Measurements from ENCODE around the gene MFN1. TPM values are rescaled to one million over a fixed set of nuclear protein-coding genes. Genes with fewer than 3 reads are reported as not detected.
A peak's percentile ranks its signal among the peaks of the same experiment; 100 is the strongest.

MFN1 gene
- total and polyA plus RNA-seq, 2 of the 13 experiments (the other 11 are each of a cell fraction or from before 2014, with no cell fraction given): 25.2 to 37.5 TPM

DNA sequence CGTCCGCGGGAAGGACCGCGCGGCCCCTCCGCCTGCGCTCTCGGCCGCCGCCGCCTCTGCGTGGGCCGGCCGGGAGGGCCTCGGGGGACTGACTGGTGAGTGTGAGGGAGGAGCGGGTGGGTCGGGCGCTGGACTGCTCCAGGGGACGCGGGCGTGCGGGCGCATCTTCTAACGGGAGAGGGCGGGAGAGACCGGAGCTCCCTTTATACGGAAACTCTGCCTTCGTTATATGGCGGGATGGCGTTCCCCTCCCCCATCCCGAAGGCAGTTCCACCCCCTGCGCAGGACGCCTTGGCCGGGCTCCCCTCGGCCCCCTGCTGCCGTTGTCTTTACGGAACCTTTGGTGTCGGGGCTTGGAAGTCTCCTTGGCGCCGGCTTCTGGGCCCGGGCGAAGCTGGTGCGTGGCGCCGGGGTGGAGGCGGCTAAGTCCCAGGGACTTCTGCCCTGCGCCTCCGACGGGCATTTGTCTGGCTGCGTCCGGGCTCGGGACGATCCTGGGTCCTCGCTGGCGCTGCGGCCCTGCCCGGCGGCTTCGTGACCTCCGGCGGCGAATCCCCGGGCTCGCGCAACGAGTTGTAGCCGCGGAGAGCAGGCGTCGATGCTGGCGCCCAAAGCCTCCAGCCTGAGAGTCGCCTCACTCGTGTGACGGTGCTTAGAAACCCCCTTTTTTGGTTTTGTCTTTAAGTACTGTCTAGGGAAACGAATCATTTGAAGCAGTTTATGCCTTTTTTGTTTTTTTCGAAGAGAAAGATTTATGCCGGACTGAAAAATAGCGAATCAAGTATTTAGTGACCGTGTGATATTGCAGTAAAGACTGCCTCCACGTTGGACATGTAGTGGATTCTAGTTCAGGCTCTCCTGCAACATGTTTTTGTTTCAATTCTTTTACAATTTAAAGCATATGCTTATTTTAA, 24.1 kb upstream of the MFN1 start (continued):
- TF ChIP-seq, protein P1, sequence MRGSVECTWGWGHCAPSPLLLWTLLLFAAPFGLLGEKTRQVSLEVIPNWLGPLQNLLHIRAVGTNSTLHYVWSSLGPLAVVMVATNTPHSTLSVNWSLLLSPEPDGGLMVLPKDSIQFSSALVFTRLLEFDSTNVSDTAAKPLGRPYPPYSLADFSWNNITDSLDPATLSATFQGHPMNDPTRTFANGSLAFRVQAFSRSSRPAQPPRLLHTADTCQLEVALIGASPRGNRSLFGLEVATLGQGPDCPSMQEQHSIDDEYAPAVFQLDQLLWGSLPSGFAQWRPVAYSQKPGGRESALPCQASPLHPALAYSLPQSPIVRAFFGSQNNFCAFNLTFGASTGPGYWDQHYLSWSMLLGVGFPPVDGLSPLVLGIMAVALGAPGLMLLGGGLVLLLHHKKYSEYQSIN (CRISPR knock-in tag; IDR thresholded peaks at IDR 0.05; ENCODE audit: borderline replicate concordance): no peak
- TF ChIP-seq SP140L (CRISPR knock-in tag; IDR thresholded peaks at IDR 0.05; ENCODE audit: borderline replicate concordance) (peak; percentile 50; the same call in 1 of the 2 replicates), ATF7 (IDR thresholded peaks at IDR 0.05) (no peak), ATF7 (CRISPR knock-in tag; IDR thresholded peaks at IDR 0.05) (no peak), REL (CRISPR knock-in tag; conservative IDR thresholded peaks at IDR 0.05) (0 out of 2 replicates have a peak, but pooled peaks have one; percentile 32), BHLHE40 (IDR thresholded peaks at IDR 0.05; ENCODE audit: low read length) (no peak), TRIM24 (CRISPR knock-in tag; IDR thresholded peaks at IDR 0.05) (no peak), ZNF598 (CRISPR knock-in tag; IDR thresholded peaks at IDR 0.05; ENCODE audit: borderline replicate concordance) (0 out of 2 replicates have a peak, but pooled peaks have one; percentile 25), ZNF660 (CRISPR knock-in tag; IDR thresholded peaks at IDR 0.05; ENCODE audit: borderline replicate concordance, low read depth) (no peak), HNF4G (IDR thresholded peaks at IDR 0.05; ENCODE audit: borderline replicate concordance, low read depth, low read length) (no peak), HNF4G (CRISPR knock-in tag; IDR thresholded peaks at IDR 0.05; ENCODE audit: borderline replicate concordance, low read depth) (no peak), TBP (CRISPR knock-in tag; IDR thresholded peaks at IDR 0.05) (no peak), NFE2L2 (IDR thresholded peaks at IDR 0.05; ENCODE audit: low read length) (no peak), NR1H2 (CRISPR knock-in tag; IDR thresholded peaks at IDR 0.05; ENCODE audit: borderline replicate concordance, low read depth) (no peak; the same call in 1 of the 2 replicates), ZMYM2 (CRISPR knock-in tag; IDR thresholded peaks at IDR 0.05) (no peak), REXO4 (CRISPR knock-in tag; IDR thresholded peaks at IDR 0.05; ENCODE audit: borderline replicate concordance) (no peak), ZNF468 (CRISPR knock-in tag; IDR thresholded peaks at IDR 0.05) (no peak), CEBPB (IDR thresholded peaks at IDR 0.05; ENCODE audit: borderline replicate concordance, low read depth, low read length) (no peak)
- TF ChIP-seq, protein P2, sequence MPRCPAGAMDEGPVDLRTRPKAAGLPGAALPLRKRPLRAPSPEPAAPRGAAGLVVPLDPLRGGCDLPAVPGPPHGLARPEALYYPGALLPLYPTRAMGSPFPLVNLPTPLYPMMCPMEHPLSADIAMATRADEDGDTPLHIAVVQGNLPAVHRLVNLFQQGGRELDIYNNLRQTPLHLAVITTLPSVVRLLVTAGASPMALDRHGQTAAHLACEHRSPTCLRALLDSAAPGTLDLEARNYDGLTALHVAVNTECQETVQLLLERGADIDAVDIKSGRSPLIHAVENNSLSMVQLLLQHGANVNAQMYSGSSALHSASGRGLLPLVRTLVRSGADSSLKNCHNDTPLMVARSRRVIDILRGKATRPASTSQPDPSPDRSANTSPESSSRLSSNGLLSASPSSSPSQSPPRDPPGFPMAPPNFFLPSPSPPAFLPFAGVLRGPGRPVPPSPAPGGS (CRISPR knock-in tag; IDR thresholded peaks at IDR 0.05): no peak
- TF ChIP-seq, protein P3, sequence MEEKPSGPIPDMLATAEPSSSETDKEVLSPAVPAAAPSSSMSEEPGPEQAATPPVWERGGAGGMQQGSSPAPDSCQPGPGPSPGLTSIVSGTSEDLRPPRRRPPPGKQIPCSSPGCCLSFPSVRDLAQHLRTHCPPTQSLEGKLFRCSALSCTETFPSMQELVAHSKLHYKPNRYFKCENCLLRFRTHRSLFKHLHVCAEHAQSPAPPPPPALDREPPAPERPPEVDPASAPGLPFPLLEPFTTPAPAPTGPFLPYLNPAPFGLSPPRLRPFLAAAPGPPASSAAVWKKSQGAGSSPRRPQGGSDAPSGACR (CRISPR knock-in tag; IDR thresholded peaks at IDR 0.05): no peak
- TF ChIP-seq, protein P4, sequence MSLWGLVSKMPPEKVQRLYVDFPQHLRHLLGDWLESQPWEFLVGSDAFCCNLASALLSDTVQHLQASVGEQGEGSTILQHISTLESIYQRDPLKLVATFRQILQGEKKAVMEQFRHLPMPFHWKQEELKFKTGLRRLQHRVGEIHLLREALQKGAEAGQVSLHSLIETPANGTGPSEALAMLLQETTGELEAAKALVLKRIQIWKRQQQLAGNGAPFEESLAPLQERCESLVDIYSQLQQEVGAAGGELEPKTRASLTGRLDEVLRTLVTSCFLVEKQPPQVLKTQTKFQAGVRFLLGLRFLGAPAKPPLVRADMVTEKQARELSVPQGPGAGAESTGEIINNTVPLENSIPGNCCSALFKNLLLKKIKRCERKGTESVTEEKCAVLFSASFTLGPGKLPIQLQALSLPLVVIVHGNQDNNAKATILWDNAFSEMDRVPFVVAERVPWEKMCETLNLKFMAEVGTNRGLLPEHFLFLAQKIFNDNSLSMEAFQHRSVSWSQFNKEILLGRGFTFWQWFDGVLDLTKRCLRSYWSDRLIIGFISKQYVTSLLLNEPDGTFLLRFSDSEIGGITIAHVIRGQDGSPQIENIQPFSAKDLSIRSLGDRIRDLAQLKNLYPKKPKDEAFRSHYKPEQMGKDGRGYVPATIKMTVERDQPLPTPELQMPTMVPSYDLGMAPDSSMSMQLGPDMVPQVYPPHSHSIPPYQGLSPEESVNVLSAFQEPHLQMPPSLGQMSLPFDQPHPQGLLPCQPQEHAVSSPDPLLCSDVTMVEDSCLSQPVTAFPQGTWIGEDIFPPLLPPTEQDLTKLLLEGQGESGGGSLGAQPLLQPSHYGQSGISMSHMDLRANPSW (CRISPR knock-in tag; IDR thresholded peaks at IDR 0.05; ENCODE audit: borderline replicate concordance): no peak
- TF ChIP-seq, protein P5, sequence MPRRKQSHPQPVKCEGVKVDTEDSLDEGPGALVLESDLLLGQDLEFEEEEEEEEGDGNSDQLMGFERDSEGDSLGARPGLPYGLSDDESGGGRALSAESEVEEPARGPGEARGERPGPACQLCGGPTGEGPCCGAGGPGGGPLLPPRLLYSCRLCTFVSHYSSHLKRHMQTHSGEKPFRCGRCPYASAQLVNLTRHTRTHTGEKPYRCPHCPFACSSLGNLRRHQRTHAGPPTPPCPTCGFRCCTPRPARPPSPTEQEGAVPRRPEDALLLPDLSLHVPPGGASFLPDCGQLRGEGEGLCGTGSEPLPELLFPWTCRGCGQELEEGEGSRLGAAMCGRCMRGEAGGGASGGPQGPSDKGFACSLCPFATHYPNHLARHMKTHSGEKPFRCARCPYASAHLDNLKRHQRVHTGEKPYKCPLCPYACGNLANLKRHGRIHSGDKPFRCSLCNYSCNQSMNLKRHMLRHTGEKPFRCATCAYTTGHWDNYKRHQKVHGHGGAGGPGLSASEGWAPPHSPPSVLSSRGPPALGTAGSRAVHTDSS (CRISPR knock-in tag; conservative IDR thresholded peaks at IDR 0.05): no peak
